HG03060 (cell line): ENCODE results near the gene VSIR.

Experiments used
- ATAC-seq: cut with Tn5 transposase; IDR thresholded peaks from one replicate; pipeline ENCODE4 v1.9.1; 2021; ENCODE audit warnings: low read depth, moderate number of reproducible peaks; ENCODE audit not compliant: unreplicated experiment

VSIR gene

DNA sequence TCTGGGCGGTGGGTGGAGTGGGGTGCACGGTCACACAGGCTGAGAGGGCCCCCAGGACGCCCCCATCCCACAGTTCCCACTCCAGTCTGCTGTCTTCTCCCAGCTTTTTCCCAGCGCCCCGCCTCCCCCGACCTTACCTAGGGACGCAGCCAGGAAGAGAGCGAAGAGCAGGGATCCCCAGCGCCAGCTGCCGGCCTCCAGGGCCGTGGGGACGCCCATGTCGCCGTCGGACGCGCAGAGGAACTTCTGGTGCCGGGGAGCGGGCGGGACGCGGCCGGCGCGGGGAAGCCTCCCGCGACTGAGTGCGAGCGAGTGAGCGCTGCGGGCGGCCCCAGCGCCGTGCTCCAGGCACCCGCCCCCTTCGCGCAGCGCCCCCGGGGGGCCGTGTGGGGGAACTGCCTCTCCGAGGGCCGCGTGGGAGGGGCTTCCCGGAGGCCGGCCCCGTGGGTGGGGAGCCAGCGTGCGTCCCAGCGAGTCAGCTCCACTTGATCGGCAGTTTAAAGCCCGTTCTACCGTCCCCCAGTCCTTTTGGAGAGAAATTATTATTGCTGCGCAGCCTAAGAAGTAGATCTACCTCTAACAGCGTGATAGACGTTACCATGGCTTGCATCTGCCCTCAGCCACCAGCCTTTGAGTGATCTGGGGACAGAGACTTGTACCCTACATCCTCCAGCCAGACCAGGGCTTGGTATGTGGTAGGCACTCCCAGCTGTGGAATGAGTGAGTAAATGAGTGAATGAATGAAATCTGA lies at the start of gene VSIR:
TSS of gene VSIR (minus strand) at position 300 of the 751 bp plus-strand sequence. CDS start at position 219, 81 bp downstream.
- no peak for ATAC-seq

DNA sequence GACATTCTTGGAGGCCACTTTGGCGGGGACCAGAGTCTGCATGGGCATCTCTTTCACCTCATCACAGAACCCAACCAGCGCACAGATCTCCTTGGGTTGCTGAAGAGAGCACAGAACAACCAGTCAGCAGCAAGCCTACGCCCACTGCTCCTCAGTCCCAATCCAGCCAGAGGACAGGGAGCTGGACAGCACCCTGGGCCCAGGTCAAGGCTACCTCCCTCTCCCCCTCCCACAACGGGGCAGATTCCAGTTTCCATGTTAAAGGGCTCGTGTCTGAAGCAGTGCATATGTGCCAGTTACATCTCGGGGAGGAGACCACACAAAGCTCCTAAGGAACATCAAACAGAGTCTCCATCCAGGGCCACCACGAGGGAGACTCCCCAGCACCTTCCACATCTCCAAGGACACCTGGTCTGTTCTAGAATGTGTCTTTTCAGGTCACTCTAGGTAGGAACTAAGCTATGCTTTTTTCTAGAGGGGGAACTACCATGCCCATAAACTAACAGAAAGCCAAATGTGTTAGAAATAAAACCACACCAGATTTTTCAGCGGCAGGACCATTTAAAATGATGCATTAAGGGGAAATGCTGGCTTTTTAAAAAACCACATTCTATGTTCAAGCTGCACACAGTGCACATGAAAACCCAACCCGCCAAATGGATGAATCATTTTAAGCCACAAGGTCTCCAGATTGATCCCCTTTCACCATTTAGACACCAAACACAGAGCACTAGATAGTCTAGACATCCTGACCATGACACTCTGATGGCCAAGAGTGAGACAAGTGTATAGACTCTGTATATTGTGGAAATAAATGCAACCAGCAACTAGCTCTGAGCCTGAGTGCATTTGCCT lies 48.8 kb upstream of the VSIR start:
- no peak for ATAC-seq

DNA sequence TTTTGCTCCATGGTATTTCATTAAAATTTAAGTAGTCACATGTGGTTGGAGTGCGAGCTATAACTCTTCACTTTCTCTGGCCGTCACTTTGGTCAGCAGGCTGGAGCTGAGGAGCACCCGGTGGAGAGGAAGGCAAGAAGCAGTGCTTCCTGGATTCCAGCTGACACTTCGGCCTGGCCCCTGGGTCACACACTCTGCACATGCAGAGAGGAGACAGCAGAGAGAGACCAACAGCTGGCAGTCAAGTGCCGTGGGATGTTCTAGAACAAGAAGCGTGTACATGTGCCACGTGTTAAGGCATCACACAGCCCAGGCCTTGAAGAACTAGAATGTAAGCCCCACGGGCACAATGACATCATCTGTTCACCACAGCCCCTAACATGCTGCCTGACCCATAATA lies 47.6 kb upstream of the VSIR start:
- ATAC-seq = no peak

GRCh38 chr10:71819985-71820384 lies 46.7 kb upstream of the VSIR start:
- ATAC-seq = no peak

DNA sequence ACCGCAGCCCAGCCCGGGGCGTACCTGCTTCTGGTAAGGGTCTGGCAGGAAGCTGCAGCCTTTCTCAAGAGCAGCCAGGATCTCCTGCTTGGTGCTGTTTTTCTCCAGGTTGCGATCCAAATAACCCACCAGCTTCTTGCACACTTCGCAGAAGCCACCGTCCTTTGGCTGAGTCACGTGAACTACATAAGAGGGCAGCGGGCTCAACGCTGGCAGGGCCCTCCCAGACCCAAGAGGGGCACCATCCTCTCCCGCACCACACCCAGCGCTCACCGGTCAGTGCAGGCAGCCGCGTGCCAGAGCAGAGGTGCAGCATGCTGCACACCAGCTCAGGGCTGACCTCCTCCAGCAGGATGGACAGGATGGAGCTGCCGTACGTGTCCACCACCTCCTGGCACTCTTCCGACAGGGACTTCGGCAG lies 46.1 kb upstream of the VSIR start:
- ATAC-seq = no peak

- no peak for ATAC-seq
Measured at GRCh38 chr10:71818674-71819260, 45.4 kb upstream of the VSIR start.

DNA sequence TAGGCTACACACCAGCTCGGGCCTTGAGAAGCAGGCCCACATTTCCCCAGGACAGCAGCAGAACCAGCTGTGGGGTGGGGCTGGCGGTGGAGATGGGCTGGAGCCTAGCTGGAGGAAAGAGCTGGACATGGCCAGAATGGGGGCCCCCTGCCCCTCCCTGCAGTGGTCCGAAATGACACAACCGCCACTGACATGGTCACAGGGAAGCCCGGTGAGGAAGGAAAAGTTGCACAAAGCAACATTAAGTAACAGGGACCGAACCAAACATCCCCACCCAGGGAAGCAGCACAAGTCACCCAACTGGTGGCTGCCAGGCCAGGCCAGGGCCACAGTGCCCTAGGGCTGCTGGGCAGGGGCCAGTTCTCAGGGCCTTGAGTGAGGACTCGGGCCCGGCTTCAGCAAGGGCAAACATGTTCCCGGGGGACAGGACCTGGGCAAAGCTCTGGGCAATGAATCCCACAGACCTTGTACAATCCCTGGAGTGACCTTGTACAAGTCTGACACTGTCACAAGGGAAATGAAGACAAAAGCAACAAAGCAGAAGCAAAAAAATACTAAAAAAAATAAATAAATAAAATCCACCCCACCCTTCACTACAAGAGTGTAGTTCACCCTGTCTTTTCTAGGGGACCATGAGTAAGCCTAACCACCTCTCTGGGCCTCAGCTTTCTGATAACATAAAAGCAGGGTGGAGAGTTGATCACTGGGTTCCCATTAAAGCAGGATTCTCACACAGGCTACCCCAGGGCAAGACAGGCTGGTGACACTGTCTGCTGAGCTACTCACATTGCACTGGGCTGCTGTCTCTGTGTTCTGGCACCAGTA lies 44.7 kb upstream of the VSIR start:
- no peak for ATAC-seq

GRCh38 chr10:71816936-71817618 lies 43.8 kb upstream of the VSIR start:
- no peak for ATAC-seq

DNA sequence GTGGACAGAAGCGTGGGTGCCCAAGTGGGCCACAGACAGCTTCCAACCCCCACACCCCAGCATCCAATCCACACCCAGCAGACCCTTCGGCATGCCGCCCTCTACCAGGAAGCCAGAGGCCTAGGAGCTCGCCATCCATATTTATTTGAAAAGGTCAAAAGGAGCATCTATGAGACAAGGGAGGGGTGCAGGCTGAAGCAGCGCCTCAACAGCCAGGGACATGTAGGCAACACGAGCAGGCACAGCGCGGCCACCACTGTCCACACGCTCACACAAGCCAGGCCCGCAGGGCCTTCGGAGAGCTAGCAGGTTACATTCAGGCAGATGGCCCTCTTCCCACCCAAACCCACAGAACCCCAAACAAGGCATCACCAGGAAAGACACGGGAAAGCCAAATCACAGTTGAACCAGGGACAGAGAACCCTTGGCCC lies 43.1 kb upstream of the VSIR start:
- no peak for ATAC-seq

GRCh38 chr10:71815515-71816130 lies 42.3 kb upstream of the VSIR start:
- no peak for ATAC-seq

DNA sequence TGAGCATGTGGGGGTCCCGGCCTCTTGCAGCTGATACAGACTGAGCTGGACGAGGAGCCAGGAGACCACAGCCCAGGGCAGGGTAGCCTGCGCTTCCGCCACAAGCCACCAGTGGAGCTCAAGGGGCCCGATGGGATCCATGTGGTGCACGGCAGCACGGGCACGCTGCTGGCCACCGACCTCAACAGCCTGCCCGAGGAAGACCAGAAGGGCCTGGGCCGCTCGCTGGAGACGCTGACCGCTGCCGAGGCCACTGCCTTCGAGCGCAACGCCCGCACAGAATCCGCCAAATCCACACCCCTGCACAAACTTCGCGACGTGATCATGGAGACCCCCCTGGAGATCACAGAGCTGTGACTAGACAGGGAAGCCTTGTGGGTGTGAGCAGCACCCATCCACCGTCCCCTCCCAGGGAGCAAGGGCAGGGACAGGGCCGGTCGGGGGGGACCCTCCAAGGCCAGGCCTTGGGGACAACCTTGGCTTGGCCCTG lies 41.6 kb upstream of the VSIR start:
- ATAC-seq = no peak

- no peak for ATAC-seq
Measured at GRCh38 chr10:71812913-71813590, 39.7 kb upstream of the VSIR start.

- no peak for ATAC-seq
Measured at GRCh38 chr10:71812016-71812912, 38.9 kb upstream of the VSIR start.

DNA sequence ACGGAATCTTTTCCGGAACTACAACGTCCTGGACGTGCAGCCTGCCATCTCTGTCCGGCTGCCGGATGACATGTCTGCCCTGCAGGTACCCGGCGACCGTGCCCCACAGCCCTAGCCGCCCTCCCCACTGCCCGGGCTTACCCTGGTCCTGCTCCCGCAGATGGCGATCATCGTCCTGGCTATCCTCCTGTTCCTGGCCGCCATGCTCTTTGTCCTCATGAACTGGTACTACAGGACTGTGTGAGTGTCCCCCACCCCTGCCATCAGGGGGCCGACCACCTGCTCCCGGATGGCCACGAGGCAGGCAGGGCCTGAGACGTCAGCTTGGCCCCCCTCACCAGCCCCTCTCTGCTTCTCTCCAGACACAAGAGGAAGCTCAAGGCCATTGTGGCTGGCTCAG lies 38.0 kb upstream of the VSIR start:
- no peak for ATAC-seq

DNA sequence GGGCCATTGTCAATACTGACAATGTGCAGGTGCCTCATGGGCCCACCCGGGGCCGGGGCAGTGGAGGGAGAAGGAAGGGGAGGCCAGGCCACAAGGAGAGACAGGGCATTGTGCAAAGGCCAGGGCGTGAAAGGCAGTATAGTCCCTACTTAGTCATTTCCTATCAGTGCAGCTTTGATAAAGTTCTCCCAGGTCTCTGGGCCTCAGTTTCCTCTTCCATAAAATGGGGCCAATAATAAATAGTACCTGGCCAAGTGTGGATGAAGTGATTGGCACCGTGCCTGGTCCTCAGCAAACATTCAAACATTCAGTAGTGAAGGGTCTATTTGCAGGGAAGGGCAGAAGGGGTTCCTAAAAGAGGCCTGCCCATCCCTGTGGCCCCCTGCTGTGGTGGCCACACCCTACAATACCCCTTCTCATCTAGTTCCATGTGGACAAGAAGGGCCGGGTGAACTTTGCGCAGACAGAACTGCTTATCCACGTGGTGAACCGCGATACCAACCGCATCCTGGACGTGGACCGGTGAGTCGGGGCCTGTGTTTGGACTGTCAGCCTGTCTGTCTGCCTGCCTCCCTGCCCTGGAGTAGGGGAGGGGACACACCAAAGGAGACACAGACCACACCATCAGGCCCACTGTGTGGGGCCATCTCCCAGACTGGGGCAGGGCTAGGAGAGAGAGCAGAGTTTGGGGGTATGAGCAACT lies 36.9 kb upstream of the VSIR start:
- ATAC-seq = no peak

DNA sequence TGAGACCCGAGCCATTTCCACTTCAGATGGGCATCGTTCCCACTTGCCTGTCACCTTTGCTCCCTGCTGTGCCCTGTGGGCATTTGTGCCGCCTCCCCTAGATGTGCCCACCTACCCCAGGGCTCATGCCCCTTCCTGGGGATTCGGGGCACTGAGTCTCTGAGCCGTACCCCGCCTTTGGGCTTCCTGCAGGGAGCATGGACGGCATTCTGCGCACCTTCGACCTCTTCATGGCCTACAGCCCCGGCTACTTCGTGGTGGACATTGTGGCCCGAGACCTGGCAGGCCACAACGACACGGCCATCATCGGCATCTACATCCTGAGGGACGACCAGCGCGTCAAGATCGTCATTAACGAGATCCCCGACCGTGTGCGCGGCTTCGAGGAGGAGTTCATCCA lies 36.3 kb upstream of the VSIR start:
- ATAC-seq = no peak
